GM23338 (cell line): Measurements from ENCODE around the gene RPLP2.
A peak's percentile ranks its signal among the peaks of the same experiment; 100 is the strongest.

ENCODE experiments used
- CREB1 ChIP-seq: fragments of 250-450 bp; sonication (Bioruptor Pico); IDR thresholded peaks from 2 replicates; pipeline ENCODE4 v1.5.0; 2020; ENCODE audit warnings: low read depth, mild to moderate bottlenecking, moderate library complexity
- CTCF ChIP-seq, 2 experiments: fragments of 200-600 bp in 1 of 2; sonication (generic) in 1 of 2; conservative IDR thresholded peaks; 2 replicates each; pipeline versions ENCODE4 v1.5.1 to v1.6.1; 2016 to 2017; ENCODE audit warnings: antibody characterized with exemption in 2 of 2, low read depth in 2 of 2, mild to moderate bottlenecking in 2 of 2, moderate library complexity in 1 of 2
- EZH2 ChIP-seq: fragments of 200-600 bp; sonication (generic); IDR thresholded peaks from one replicate; pipeline ENCODE4 v1.8.0; 2017; ENCODE audit warnings: antibody characterized with exemption, mild to moderate bottlenecking, low read depth; ENCODE audit not compliant: unreplicated experiment
- EZH2phosphoT487 ChIP-seq: fragments of 200-600 bp; sonication (generic); IDR thresholded peaks from one replicate; pipeline ENCODE4 v1.8.1; 2018; ENCODE audit warnings: antibody characterized with exemption; ENCODE audit not compliant: unreplicated experiment
- JUNB ChIP-seq: IDR thresholded peaks from one replicate; pipeline ENCODE4 v1.6.1; 2016; ENCODE audit warnings: antibody characterized with exemption; ENCODE audit not compliant: unreplicated experiment
- NANOG ChIP-seq: IDR thresholded peaks from 2 replicates; pipeline ENCODE4 v1.6.1; 2016; ENCODE audit warnings: antibody characterized with exemption, borderline replicate concordance
- POLR2AphosphoS5 ChIP-seq: IDR thresholded peaks from 2 replicates; pipeline ENCODE4 v1.6.1; 2016; ENCODE audit warnings: antibody characterized with exemption, low read depth
- REST ChIP-seq: IDR thresholded peaks from one replicate; pipeline ENCODE4 v1.6.1; 2018; ENCODE audit warnings: antibody characterized with exemption; ENCODE audit not compliant: unreplicated experiment
- STAT1 ChIP-seq: IDR thresholded peaks from one replicate; pipeline ENCODE4 v1.6.1; 2016; ENCODE audit warnings: antibody characterized with exemption; ENCODE audit not compliant: unreplicated experiment
- ZNF114 ChIP-seq: fragments of 250-450 bp; sonication (Bioruptor Pico); IDR thresholded peaks from 2 replicates; pipeline ENCODE4 v1.5.0; 2020; ENCODE audit warnings: mild to moderate bottlenecking, moderate library complexity

GRCh38 chr11:763549-764321 lies 46.0 kb upstream of the RPLP2 start:
- TF ChIP-seq CTCF (conservative IDR thresholded peaks at IDR 0.05; ENCODE audit: low read depth in 2 of 2) (no peak; a peak in 1 of 4 replicates), JUNB (no peak), POLR2AphosphoS5 (peak; percentile 10; the same call in 1 of the 2 replicates), EZH2 (no peak), REST (no peak), EZH2phosphoT487 (no peak), NANOG (no peak), CREB1 (no peak), ZNF114 (CRISPR knock-in tag) (no peak), STAT1 (no peak)
